GM23338 (cell line): ENCODE data around the gene HSD11B1. TPM values are rescaled to one million over a fixed set of nuclear protein-coding genes. Genes with fewer than 3 reads are reported as not detected.
"Not testable (repeated sequence)": the region's sequence is repeated elsewhere in the genome, so short reads cannot be mapped to it uniquely, and the experiment has no call there.

Source experiments
- ATAC-seq: fragments of 200-7000 bp; cut with Tn5 transposase; 3 replicates; pipeline ENCODE4 v1.9.1; 2020
- DNase-seq: peaks from one replicate; pipeline ENCODE4 v3.0.0-alpha.2; 2015; ENCODE audit warnings: low spot score
- H2AFZ ChIP-seq: fragments of 200-600 bp; sonication (generic); 2 replicates; pipeline ENCODE4 v1.8.0; 2016; ENCODE audit warnings: antibody characterized with exemption, mild to moderate bottlenecking, moderate library complexity
- H3F3A ChIP-seq: fragments of 200-600 bp; sonication (generic); replicated peaks from 2 replicates; pipeline ENCODE4 v1.8.0; 2017; ENCODE audit warnings: antibody characterized with exemption, mixed run types, low read depth
- H3K27ac ChIP-seq: fragments of 200-600 bp; sonication (generic); 2 replicates; pipeline ENCODE4 v1.6.1; 2016; ENCODE audit warnings: low read depth
- H3K27me3 ChIP-seq: fragments of 200-600 bp; sonication (generic); 2 replicates; pipeline ENCODE4 v1.8.0; 2016; ENCODE audit warnings: mild to moderate bottlenecking, mixed run types, moderate library complexity; ENCODE audit not compliant: insufficient read depth
- H3K36me3 ChIP-seq: fragments of 200-600 bp; sonication (generic); 2 replicates; pipeline ENCODE4 v1.8.0; 2016; ENCODE audit warnings: mild to moderate bottlenecking; ENCODE audit not compliant: insufficient read depth
- H3K4me1 ChIP-seq: fragments of 200-600 bp; sonication (generic); 2 replicates; pipeline ENCODE4 v1.8.0; 2016; ENCODE audit warnings: mild to moderate bottlenecking, moderate library complexity; ENCODE audit not compliant: insufficient read depth
- H3K4me2 ChIP-seq: fragments of 200-600 bp; sonication (generic); 2 replicates; pipeline ENCODE4 v1.7.1; 2017; ENCODE audit warnings: mixed run types
- H3K4me3 ChIP-seq: fragments of 200-600 bp; sonication (generic); 2 replicates; pipeline ENCODE4 v1.6.1; 2016; ENCODE audit warnings: mixed run types
- H3K79me2 ChIP-seq: fragments of 200-600 bp; sonication (generic); replicated peaks from 2 replicates; pipeline ENCODE4 v1.8.0; 2017; ENCODE audit warnings: mild to moderate bottlenecking; ENCODE audit not compliant: insufficient read depth
- H3K9me2 ChIP-seq: fragments of 200-600 bp; sonication (generic); 2 replicates; pipeline ENCODE4 v1.8.0; 2017; ENCODE audit not compliant: insufficient read depth
- H4K20me1 ChIP-seq: fragments of 200-600 bp; sonication (generic); replicated peaks from 2 replicates; pipeline ENCODE4 v1.8.0; 2017; ENCODE audit warnings: mild to moderate bottlenecking; ENCODE audit not compliant: insufficient read depth
- H3K27ac Mint-ChIP-seq: 2 replicates; pipeline ENCODE4 v1.8.0; 2020; ENCODE audit warnings: inconsistent platforms, mild to moderate bottlenecking, moderate library complexity, mixed read lengths
- H3K27me3 Mint-ChIP-seq: 3 replicates; pipeline ENCODE4 v1.8.0; 2022; ENCODE audit warnings: low read depth, mild to moderate bottlenecking, moderate library complexity, mixed read lengths, inconsistent platforms; ENCODE audit not compliant: insufficient read depth, poor library complexity
- H3K36me3 Mint-ChIP-seq: 3 replicates; pipeline ENCODE4 v1.8.0; 2021; ENCODE audit warnings: low read depth, mild to moderate bottlenecking, inconsistent platforms, moderate library complexity, mixed read lengths
- H3K4me1 Mint-ChIP-seq: 3 replicates; pipeline ENCODE4 v1.8.0; 2020; ENCODE audit warnings: mild to moderate bottlenecking, inconsistent platforms, mixed read lengths
- H3K4me3 Mint-ChIP-seq: 3 replicates; pipeline ENCODE4 v1.8.0; 2021; ENCODE audit warnings: moderate library complexity, mild to moderate bottlenecking, inconsistent platforms, mixed read lengths
- H3K9me3 Mint-ChIP-seq: 3 replicates; pipeline ENCODE4 v1.8.0; 2020; ENCODE audit warnings: moderate library complexity, mild to moderate bottlenecking, inconsistent platforms, mixed read lengths
- CREB1 ChIP-seq: fragments of 250-450 bp; sonication (Bioruptor Pico); IDR thresholded peaks from 2 replicates; pipeline ENCODE4 v1.5.0; 2020; ENCODE audit warnings: low read depth, mild to moderate bottlenecking, moderate library complexity
- EZH2 ChIP-seq: fragments of 200-600 bp; sonication (generic); IDR thresholded peaks from one replicate; pipeline ENCODE4 v1.8.0; 2017; ENCODE audit warnings: antibody characterized with exemption, mild to moderate bottlenecking, low read depth; ENCODE audit not compliant: unreplicated experiment
- EZH2phosphoT487 ChIP-seq: fragments of 200-600 bp; sonication (generic); IDR thresholded peaks from one replicate; pipeline ENCODE4 v1.8.1; 2018; ENCODE audit warnings: antibody characterized with exemption; ENCODE audit not compliant: unreplicated experiment
- JUNB ChIP-seq: IDR thresholded peaks from one replicate; pipeline ENCODE4 v1.6.1; 2016; ENCODE audit warnings: antibody characterized with exemption; ENCODE audit not compliant: unreplicated experiment
- NANOG ChIP-seq: IDR thresholded peaks from 2 replicates; pipeline ENCODE4 v1.6.1; 2016; ENCODE audit warnings: antibody characterized with exemption, borderline replicate concordance
- POLR2AphosphoS5 ChIP-seq: IDR thresholded peaks from 2 replicates; pipeline ENCODE4 v1.6.1; 2016; ENCODE audit warnings: antibody characterized with exemption, low read depth
- STAT1 ChIP-seq: IDR thresholded peaks from one replicate; pipeline ENCODE4 v1.6.1; 2016; ENCODE audit warnings: antibody characterized with exemption; ENCODE audit not compliant: unreplicated experiment
- ZNF114 ChIP-seq: fragments of 250-450 bp; sonication (Bioruptor Pico); IDR thresholded peaks from 2 replicates; pipeline ENCODE4 v1.5.0; 2020; ENCODE audit warnings: mild to moderate bottlenecking, moderate library complexity
- polyA plus RNA-seq: library from polyadenylated mRNA; unstranded; fragments of >200 nt; fragmentation: Nextera tagmentation; extraction: Ambion mirVana; gene quantifications from 2 replicates; pipeline ENCODE4 v1.2.1, GENCODE V29; 2016
- total RNA-seq: library from RNA; depleted of rRNA; stranded (reverse); fragments of >200 nt; shearing (Covaris generic); gene quantifications from 2 replicates; pipeline ENCODE4 v1.2.3, GENCODE V29; 2014
- TF ChIP-seq, protein P1 (sequence below): IDR thresholded peaks from one replicate; pipeline ENCODE4 v1.6.1; 2018; ENCODE audit warnings: antibody characterized with exemption; ENCODE audit not compliant: unreplicated experiment
- TF ChIP-seq, protein P2 (sequence below): IDR thresholded peaks from 2 replicates; pipeline ENCODE4 v1.6.1; 2016; ENCODE audit warnings: antibody characterized with exemption

The HSD11B1 gene
- total and polyA plus RNA-seq, 2 experiments from 2014 or later = not detected

DNA sequence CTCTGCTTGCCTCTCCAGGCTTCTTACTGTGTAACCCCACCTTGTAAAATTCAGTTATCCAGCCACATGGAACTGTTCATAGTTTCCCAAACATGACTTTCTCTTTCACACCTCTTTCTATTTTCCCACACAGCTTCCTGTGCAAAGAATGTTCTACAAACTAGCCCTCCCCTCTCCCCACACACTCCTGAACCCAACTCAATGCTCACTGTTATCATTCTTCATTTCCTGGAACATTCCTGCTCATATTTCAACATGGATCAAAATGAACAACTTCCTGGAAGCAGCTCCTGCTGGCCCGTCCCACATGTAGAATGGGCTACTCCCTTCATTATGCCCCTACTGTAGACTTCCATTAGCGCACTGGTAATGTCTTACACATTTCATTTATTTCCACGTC, 7.5 kb upstream of the HSD11B1 start (continued):
- TF ChIP-seq, protein P1, sequence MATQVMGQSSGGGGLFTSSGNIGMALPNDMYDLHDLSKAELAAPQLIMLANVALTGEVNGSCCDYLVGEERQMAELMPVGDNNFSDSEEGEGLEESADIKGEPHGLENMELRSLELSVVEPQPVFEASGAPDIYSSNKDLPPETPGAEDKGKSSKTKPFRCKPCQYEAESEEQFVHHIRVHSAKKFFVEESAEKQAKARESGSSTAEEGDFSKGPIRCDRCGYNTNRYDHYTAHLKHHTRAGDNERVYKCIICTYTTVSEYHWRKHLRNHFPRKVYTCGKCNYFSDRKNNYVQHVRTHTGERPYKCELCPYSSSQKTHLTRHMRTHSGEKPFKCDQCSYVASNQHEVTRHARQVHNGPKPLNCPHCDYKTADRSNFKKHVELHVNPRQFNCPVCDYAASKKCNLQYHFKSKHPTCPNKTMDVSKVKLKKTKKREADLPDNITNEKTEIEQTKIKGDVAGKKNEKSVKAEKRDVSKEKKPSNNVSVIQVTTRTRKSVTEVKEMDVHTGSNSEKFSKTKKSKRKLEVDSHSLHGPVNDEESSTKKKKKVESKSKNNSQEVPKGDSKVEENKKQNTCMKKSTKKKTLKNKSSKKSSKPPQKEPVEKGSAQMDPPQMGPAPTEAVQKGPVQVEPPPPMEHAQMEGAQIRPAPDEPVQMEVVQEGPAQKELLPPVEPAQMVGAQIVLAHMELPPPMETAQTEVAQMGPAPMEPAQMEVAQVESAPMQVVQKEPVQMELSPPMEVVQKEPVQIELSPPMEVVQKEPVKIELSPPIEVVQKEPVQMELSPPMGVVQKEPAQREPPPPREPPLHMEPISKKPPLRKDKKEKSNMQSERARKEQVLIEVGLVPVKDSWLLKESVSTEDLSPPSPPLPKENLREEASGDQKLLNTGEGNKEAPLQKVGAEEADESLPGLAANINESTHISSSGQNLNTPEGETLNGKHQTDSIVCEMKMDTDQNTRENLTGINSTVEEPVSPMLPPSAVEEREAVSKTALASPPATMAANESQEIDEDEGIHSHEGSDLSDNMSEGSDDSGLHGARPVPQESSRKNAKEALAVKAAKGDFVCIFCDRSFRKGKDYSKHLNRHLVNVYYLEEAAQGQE = no peak
- TF ChIP-seq NANOG = no peak

DNA sequence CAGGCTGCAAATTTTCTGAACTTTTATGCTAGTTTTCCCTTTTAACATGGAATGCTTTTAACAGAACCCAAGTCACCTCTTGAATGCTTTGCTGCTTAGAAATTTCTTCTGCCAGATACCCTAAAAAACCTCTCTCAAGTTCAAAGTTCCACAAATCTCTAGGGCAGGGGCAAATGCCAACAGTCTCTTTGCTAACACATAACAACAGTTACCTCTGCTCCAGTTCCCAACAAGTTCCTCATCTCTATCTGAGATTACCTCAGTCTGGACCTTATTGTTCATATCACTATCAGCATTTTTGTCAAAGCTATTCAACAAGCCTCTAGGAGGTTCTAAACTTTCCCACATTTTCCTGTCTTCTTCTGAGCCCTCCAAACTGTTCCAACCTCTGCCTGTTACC, 4.0 kb upstream of the HSD11B1 start:
- not testable (repeated sequence) for H3K27me3 Mint-ChIP-seq, H3K9me2 ChIP-seq, H3K27ac Mint-ChIP-seq, H3K4me1 ChIP-seq, H3K4me2 ChIP-seq, H4K20me1 ChIP-seq, H3K4me1 Mint-ChIP-seq, H3K36me3 ChIP-seq, H3K4me3 ChIP-seq, H3K36me3 Mint-ChIP-seq, H2AFZ ChIP-seq, H3K9me3 Mint-ChIP-seq, ATAC-seq, H3K27ac ChIP-seq, H3K4me3 Mint-ChIP-seq, H3K79me2 ChIP-seq, H3F3A ChIP-seq, H3K27me3 ChIP-seq, DNase-seq

DNA sequence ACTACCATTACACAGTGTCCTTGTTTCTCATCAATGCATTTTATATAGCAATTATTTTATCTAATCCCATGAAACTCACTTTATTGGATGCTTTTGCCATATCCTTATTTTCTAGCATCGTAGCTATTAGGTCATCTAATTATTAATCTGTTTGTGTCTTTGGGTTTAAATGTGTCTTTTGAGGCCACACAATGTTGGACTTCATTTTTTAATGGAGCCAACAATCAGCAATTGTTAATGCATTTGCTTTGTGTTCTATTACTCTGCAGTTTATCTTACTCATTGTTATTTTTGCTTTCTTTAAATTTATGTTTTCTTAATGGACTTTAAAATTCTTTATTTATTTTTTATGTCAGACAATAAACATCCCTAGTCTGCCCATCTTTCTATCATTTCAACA, 1.8 kb upstream of the HSD11B1 start:
- no peaks in the 10 kb centered on the region for H3K36me3 Mint-ChIP-seq
- Histone ChIP-seq H3K27ac (no peak overlapping the region), H3K4me1 (no peaks in the 10 kb centered on the region; the same call in 1 of the 2 replicates), H3K79me2 (no peaks in the 10 kb centered on the region), H3K36me3 (no peaks in the 10 kb centered on the region), H3K4me3 (no peak overlapping the region), H2AFZ (no peak overlapping the region), H3K4me2 (no peak overlapping the region), H3F3A (no peaks in the 10 kb centered on the region), H4K20me1 (no peaks in the 10 kb centered on the region), H3K27me3 (no peaks in the 10 kb centered on the region), H3K9me2 (no peaks in the 10 kb centered on the region)
- H3K9me3 Mint-ChIP-seq = no peaks in the 10 kb centered on the region
- no peak for ATAC-seq
- no peak overlapping the region for H3K27ac Mint-ChIP-seq
- DNase-seq = no peak
- no peaks in the 10 kb centered on the region for H3K27me3 Mint-ChIP-seq
- H3K4me3 Mint-ChIP-seq = no peak overlapping the region
- peaks cover 4% of the 10 kb centered on the region; the same call in 2 of the 3 replicates for H3K4me1 Mint-ChIP-seq
- TF ChIP-seq JUNB = no peak
- no peak for TF ChIP-seq CREB1 (CRISPR knock-in tag)
- TF ChIP-seq, protein P1 = no peak
- no peak for TF ChIP-seq EZH2phosphoT487
- TF ChIP-seq STAT1 = no peak
- TF ChIP-seq, protein P2, sequence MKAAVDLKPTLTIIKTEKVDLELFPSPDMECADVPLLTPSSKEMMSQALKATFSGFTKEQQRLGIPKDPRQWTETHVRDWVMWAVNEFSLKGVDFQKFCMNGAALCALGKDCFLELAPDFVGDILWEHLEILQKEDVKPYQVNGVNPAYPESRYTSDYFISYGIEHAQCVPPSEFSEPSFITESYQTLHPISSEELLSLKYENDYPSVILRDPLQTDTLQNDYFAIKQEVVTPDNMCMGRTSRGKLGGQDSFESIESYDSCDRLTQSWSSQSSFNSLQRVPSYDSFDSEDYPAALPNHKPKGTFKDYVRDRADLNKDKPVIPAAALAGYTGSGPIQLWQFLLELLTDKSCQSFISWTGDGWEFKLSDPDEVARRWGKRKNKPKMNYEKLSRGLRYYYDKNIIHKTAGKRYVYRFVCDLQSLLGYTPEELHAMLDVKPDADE = no peak
- TF ChIP-seq NANOG = no peak
- TF ChIP-seq ZNF114 (CRISPR knock-in tag) = no peak
- TF ChIP-seq POLR2AphosphoS5 = no peak
- TF ChIP-seq EZH2 = no peak
